ENCODE data around the gene NUP210L. TPM values are rescaled to one million over a fixed set of nuclear protein-coding genes. Genes with fewer than 3 reads are reported as not detected.
A peak's percentile ranks its signal among the peaks of the same experiment; 100 is the strongest.

The NUP210L gene
- under 0.01 TPM in 2 replicates for total RNA-seq

DNA sequence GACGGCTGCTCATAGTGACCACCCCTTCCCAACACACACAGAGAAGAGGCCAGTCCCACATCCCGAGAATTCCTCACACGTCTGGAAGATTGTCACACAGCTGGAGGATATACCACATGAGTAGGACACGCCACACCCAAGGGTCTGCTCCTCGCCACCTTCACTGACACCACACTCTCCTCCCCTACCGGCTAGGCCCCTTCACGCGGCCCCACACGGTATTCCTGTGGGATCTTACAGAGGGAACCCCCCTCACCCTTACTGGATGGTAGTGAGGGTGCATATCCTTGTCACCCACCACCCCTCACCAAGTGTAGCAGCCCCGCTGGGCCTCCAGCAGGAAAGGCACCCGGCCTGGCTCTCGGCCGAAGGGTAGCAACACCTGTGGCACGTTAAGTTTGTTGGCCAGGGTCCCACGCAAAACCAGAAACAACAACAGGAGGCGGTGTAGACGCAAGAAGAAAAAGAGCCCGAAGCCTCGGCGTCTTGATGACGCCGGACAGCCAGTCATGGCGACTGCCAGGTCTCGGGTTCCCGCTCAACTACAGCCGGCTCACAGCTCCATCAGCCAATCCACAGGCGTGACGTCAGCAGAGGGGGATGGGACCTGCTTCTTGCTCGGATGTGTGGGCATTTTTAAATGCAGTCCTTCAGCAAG lies at the start of gene NUP210L:
TSS of gene NUP210L (minus strand) at position 540 of the 658 bp plus-strand sequence.
- no peak within 1 kb of the TSS for H3K4me3 ChIP-seq (ENCODE audit: insufficient read depth, low read length)

DNA sequence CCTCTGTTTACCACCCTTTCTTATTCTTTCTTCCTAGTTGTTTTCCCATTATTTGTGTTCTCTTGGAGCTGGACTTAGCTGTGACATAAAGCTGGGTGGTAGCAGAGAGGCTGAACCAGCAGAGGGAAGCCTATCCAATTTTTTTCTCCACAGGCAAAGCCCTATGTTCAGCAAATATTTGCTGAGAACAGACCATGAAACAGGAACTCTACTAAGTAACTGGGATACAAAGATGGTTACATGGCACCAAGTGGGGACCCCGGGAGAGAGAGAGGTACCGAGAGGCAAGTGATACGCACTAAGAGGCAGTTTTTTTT lies 44.6 kb upstream of the NUP210L start:
- H3K36me3 ChIP-seq (ENCODE audit: insufficient read depth, low read length), result no peaks in the 10 kb centered on the region
- peak overlapping the region; percentile 35 for H3K4me3 ChIP-seq (ENCODE audit: insufficient read depth, low read length)
- H3K79me2 ChIP-seq (ENCODE audit: insufficient read depth, low read length), result no peaks in the 10 kb centered on the region
- H4K20me1 ChIP-seq (ENCODE audit: insufficient read depth, low read length), result no peaks in the 10 kb centered on the region
- H3K9me3 ChIP-seq (ENCODE audit: low read depth, low read length), result no peaks in the 10 kb centered on the region
- peak overlapping the region; percentile 84 for H2AFZ ChIP-seq (ENCODE audit: low read length)
- H3K27ac ChIP-seq (ENCODE audit: low read depth, low read length), result no peak overlapping the region
- TF ChIP-seq, protein P1, sequence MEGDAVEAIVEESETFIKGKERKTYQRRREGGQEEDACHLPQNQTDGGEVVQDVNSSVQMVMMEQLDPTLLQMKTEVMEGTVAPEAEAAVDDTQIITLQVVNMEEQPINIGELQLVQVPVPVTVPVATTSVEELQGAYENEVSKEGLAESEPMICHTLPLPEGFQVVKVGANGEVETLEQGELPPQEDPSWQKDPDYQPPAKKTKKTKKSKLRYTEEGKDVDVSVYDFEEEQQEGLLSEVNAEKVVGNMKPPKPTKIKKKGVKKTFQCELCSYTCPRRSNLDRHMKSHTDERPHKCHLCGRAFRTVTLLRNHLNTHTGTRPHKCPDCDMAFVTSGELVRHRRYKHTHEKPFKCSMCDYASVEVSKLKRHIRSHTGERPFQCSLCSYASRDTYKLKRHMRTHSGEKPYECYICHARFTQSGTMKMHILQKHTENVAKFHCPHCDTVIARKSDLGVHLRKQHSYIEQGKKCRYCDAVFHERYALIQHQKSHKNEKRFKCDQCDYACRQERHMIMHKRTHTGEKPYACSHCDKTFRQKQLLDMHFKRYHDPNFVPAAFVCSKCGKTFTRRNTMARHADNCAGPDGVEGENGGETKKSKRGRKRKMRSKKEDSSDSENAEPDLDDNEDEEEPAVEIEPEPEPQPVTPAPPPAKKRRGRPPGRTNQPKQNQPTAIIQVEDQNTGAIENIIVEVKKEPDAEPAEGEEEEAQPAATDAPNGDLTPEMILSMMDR (IDR thresholded peaks at IDR 0.05; ENCODE audit: extremely low read depth, low read depth, low read length), result no peak
- H3K27me3 ChIP-seq (ENCODE audit: insufficient read depth, low read length), result peaks cover 9% of the 10 kb centered on the region
- peak overlapping the region; percentile 72 for H3K4me2 ChIP-seq (ENCODE audit: insufficient read depth, low read length)
- H3K4me1 ChIP-seq (ENCODE audit: insufficient read depth, low read length), result peaks cover 4% of the 10 kb centered on the region
- peak; percentile 61 for DNase-seq (ENCODE audit: insufficient read length, low spot score, missing footprints)

More for the DNA sequence above, at the start of gene NUP210L:
- Histone ChIP-seq H3K9me3 (ENCODE audit: low read depth, low read length) (no peaks in the 10 kb centered on the region), H3K4me2 (ENCODE audit: insufficient read depth, low read length) (no peak within 1 kb of the TSS), H4K20me1 (ENCODE audit: insufficient read depth, low read length) (peaks cover 10% of the 10 kb centered on the region), H3K4me1 (ENCODE audit: insufficient read depth, low read length) (peaks cover 8% of the 10 kb centered on the region), H3K36me3 (ENCODE audit: insufficient read depth, low read length) (peaks cover 45% of the 10 kb centered on the region), H3K27me3 (ENCODE audit: insufficient read depth, low read length) (no peaks in the 10 kb centered on the region), H3K79me2 (ENCODE audit: insufficient read depth, low read length) (peaks cover 15% of the 10 kb centered on the region), H2AFZ (ENCODE audit: low read length) (no peak within 1 kb of the TSS), H3K27ac (ENCODE audit: low read depth, low read length) (peak within 1 kb of the TSS; percentile 20)
- peak; percentile 32 for DNase-seq (ENCODE audit: insufficient read length, low spot score, missing footprints)
- TF ChIP-seq, protein P1 (IDR thresholded peaks at IDR 0.05; ENCODE audit: extremely low read depth, low read depth, low read length), result no peak

DNA sequence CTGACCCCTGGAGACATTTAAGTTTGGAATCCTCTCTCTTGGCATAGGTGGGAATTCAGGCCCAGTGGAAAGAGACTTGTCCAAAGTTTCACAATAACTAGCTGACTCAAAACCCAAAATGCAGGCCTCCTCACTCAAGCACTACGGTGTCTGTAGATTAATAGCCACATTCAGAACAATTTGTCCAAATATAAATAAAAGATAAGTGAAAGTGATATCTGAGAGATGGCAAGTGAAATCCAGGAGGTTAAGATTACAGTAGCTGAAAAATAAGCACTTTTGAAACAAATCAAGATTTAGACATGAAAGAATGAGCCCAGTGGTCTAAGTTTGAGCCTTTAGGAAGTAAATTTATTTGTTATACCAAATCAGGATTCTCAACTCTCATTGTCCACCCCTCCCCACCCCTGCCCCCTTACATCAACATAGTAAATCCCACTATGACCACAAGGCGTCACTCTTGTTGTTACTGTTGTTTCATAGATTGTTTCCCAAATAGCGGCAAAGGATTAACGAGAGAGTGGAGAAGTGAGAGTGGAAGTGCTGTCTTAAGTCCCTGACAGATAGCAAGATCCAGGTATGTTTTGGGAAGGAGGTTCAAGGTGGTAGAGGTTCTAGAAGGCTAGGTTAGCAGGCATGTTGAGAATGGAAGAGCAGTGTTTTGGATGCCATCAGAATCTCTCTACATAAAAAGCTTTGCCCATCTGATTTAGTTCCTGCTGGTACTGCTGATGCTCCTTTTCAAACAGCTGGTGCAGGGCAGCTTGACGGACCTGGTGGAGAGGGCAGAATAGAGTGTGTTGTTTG lies 44.1 kb upstream of the NUP210L start:
- TF ChIP-seq, protein P1 (IDR thresholded peaks at IDR 0.05; ENCODE audit: extremely low read depth, low read depth, low read length), result peak; percentile 59
- H3K4me1 ChIP-seq (ENCODE audit: insufficient read depth, low read length), result peaks cover 4% of the 10 kb centered on the region
- no peak overlapping the region for H3K27ac ChIP-seq (ENCODE audit: low read depth, low read length)
- H3K79me2 ChIP-seq (ENCODE audit: insufficient read depth, low read length), result no peaks in the 10 kb centered on the region
- no peaks in the 10 kb centered on the region for H4K20me1 ChIP-seq (ENCODE audit: insufficient read depth, low read length)
- H3K4me3 ChIP-seq (ENCODE audit: insufficient read depth, low read length), result peak overlapping the region; percentile 35
- no peaks in the 10 kb centered on the region for H3K9me3 ChIP-seq (ENCODE audit: low read depth, low read length)
- peaks cover 13% of the 10 kb centered on the region for H3K27me3 ChIP-seq (ENCODE audit: insufficient read depth, low read length)
- H2AFZ ChIP-seq (ENCODE audit: low read length), result peak overlapping the region; percentile 84
- peak overlapping the region; percentile 72 for H3K4me2 ChIP-seq (ENCODE audit: insufficient read depth, low read length)
- H3K36me3 ChIP-seq (ENCODE audit: insufficient read depth, low read length), result no peaks in the 10 kb centered on the region
- peak; percentile 90 for DNase-seq (ENCODE audit: insufficient read length, low spot score, missing footprints)

DNA sequence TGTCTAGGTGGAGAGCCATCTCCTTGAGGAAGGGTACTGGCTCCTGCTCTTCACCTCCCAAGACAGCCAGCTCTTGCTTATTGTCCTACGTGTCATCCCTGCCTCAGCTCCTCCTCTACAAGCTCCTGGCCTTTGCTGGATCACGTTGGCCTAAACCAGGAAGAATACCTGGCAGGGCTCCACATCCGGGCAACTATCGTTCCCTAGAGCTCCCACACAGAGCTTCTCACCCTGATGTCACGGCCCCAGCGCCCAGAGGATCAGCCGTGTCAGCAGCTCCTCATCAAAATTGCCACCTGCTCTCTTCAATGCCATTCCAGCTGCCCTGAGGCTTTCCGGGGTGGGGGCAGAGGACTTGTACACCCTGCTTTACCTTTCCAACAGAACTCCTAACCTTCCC lies 38.9 kb upstream of the NUP210L start:
- no peak overlapping the region for H2AFZ ChIP-seq (ENCODE audit: low read length)
- TF ChIP-seq, protein P1 (IDR thresholded peaks at IDR 0.05; ENCODE audit: extremely low read depth, low read depth, low read length), result no peak
- no peaks in the 10 kb centered on the region for H3K9me3 ChIP-seq (ENCODE audit: low read depth, low read length)
- no peak overlapping the region for H3K4me3 ChIP-seq (ENCODE audit: insufficient read depth, low read length)
- H3K4me1 ChIP-seq (ENCODE audit: insufficient read depth, low read length), result peaks cover 16% of the 10 kb centered on the region
- no peak for DNase-seq (ENCODE audit: insufficient read length, low spot score, missing footprints)
- H3K27me3 ChIP-seq (ENCODE audit: insufficient read depth, low read length), result peaks cover 27% of the 10 kb centered on the region
- H3K79me2 ChIP-seq (ENCODE audit: insufficient read depth, low read length), result no peaks in the 10 kb centered on the region
- no peak overlapping the region for H3K27ac ChIP-seq (ENCODE audit: low read depth, low read length)
- no peak overlapping the region for H3K4me2 ChIP-seq (ENCODE audit: insufficient read depth, low read length)
- no peaks in the 10 kb centered on the region for H3K36me3 ChIP-seq (ENCODE audit: insufficient read depth, low read length)
- no peaks in the 10 kb centered on the region for H4K20me1 ChIP-seq (ENCODE audit: insufficient read depth, low read length)

Data from osteoblast (primary cell).